SK-N-SH (cell line): ENCODE results near the gene CCDC191. TPM values are rescaled to one million over a fixed set of nuclear protein-coding genes. Genes with fewer than 3 reads are reported as not detected.

ENCODE experiments used
- CTCF ChIA-PET: fragments of 300-600, 350-600 bp; formaldehyde crosslinking; extraction: SDS; loops from one replicate; lab custom pipeline; 2021; lab: Yijun Ruan, JAX
- POLR2A ChIA-PET: fragments of 350-600 bp; sonication (Branson Sonifier 250); formaldehyde crosslinking; extraction: SDS; loops from one replicate; lab custom pipeline; 2020; ENCODE audit warnings: antibody characterized with exemption, inconsistent platforms; lab: Yijun Ruan, JAX
- DNase-seq: peaks from one replicate; pipeline ENCODE4 v3.0.0; 2012
- H2AFZ ChIP-seq: fragments of 200-600 bp; sonication (generic); 2 replicates; pipeline ENCODE4 v1.8.1; 2016; ENCODE audit warnings: antibody characterized with exemption, mild to moderate bottlenecking, low read depth
- H3F3A ChIP-seq: fragments of 200-600 bp; sonication (generic); replicated peaks from 2 replicates; pipeline ENCODE3; 2016; ENCODE audit warnings: antibody characterized with exemption, mild to moderate bottlenecking; ENCODE audit not compliant: insufficient read depth
- H3K27ac ChIP-seq, 2 experiments: fragments of 200-500 bp in 1 of 2; fragments of 200-600 bp in 1 of 2; sonication (Bioruptor generic) in 1 of 2; sonication (generic), shearing (Covaris generic) in 1 of 2; 2 replicates each; pipeline versions ENCODE4 v1.5.1 to v1.6.1; 2014 to 2016; ENCODE audit warnings: low read depth in 2 of 2, inconsistent platforms in 1 of 2, low read length in 1 of 2, mild to moderate bottlenecking in 1 of 2, mixed read lengths in 1 of 2
- H3K27me3 ChIP-seq: fragments of 200-600 bp; sonication (generic), shearing (Covaris generic); 2 replicates; pipeline ENCODE4 v1.6.1; 2016; ENCODE audit warnings: mixed run types; ENCODE audit not compliant: insufficient read depth
- H3K36me3 ChIP-seq, 2 experiments: fragments of 200-500 bp in 1 of 2; fragments of 200-600 bp in 1 of 2; sonication (Bioruptor generic) in 1 of 2; sonication (generic) in 1 of 2; replicated peaks in 1 of 2; 2 replicates each; pipeline versions ENCODE3 to v1.5.1; 2014 to 2016; ENCODE audit warnings: low read length in 1 of 2, mild to moderate bottlenecking in 1 of 2; ENCODE audit not compliant: insufficient read depth in 2 of 2, control insufficient read depth in 1 of 2
- H3K4me1 ChIP-seq, 2 experiments: fragments of 200-500 bp in 1 of 2; fragments of 200-600 bp in 1 of 2; sonication (Bioruptor generic) in 1 of 2; sonication (generic), shearing (Covaris generic) in 1 of 2; 2 replicates each; pipeline versions ENCODE4 v1.5.1 to v1.6.1; 2014 to 2016; ENCODE audit warnings: low read depth in 1 of 2, low read length in 1 of 2, mixed run types in 1 of 2; ENCODE audit not compliant: insufficient read depth in 2 of 2, control insufficient read depth in 1 of 2
- H3K4me2 ChIP-seq: fragments of 200-600 bp; sonication (generic), shearing (Covaris generic); 2 replicates; pipeline ENCODE4 v1.6.1; 2017; ENCODE audit warnings: mixed run types
- H3K4me3 ChIP-seq, 2 experiments: fragments of 200-500 bp in 1 of 2; fragments of 200-600 bp in 1 of 2; sonication (Bioruptor generic) in 1 of 2; sonication (generic), shearing (Covaris generic) in 1 of 2; 2 replicates each; pipeline versions ENCODE4 v1.5.1 to v1.8.1; 2014 to 2016; ENCODE audit warnings: low read depth in 2 of 2, inconsistent platforms in 1 of 2, low read length in 1 of 2, mild to moderate bottlenecking in 1 of 2, mixed read lengths in 1 of 2, moderate library complexity in 1 of 2
- H3K79me2 ChIP-seq: fragments of 200-600 bp; sonication (generic); 2 replicates; pipeline ENCODE4 v1.8.1; 2017; ENCODE audit warnings: mild to moderate bottlenecking; ENCODE audit not compliant: insufficient read depth
- H3K9ac ChIP-seq: fragments of 200-600 bp; sonication (generic); 2 replicates; pipeline ENCODE4 v1.6.1; 2017; ENCODE audit warnings: mixed run types
- H3K9me2 ChIP-seq: fragments of 200-600 bp; sonication (generic); 2 replicates; pipeline ENCODE4 v1.6.1; 2017; ENCODE audit warnings: mixed run types
- H3K9me3 ChIP-seq: fragments of 200-600 bp; sonication (generic); 2 replicates; pipeline ENCODE4 v1.6.1; 2017; ENCODE audit warnings: mixed run types, mild to moderate bottlenecking, moderate library complexity
- H4K20me1 ChIP-seq: fragments of 200-600 bp; sonication (generic); 2 replicates; pipeline ENCODE4 v1.6.1; 2017; ENCODE audit warnings: mild to moderate bottlenecking, mixed run types; ENCODE audit not compliant: insufficient read depth
- FOSL2 ChIP-seq: IDR thresholded peaks from 2 replicates; pipeline ENCODE4 v1.4.0; 2012; ENCODE audit warnings: low read depth, mild to moderate bottlenecking, moderate library complexity, borderline replicate concordance
- FOXJ3 ChIP-seq: sonication (generic); formaldehyde crosslinking; IDR thresholded peaks from 2 replicates; pipeline ENCODE4 v1.5.1; 2020; ENCODE audit warnings: mild to moderate bottlenecking, missing genetic modification reagents
- FOXM1 ChIP-seq: IDR thresholded peaks from 2 replicates; pipeline ENCODE4 v1.4.0; 2012; ENCODE audit warnings: low read depth, mild to moderate bottlenecking
- GABPA ChIP-seq: IDR thresholded peaks from 2 replicates; pipeline ENCODE4 v1.4.0; 2012; ENCODE audit warnings: low read depth, mild to moderate bottlenecking
- GATA2 ChIP-seq: sonication (generic); formaldehyde crosslinking; IDR thresholded peaks from 2 replicates; pipeline ENCODE4 v1.5.0; 2020; ENCODE audit warnings: mild to moderate bottlenecking, missing genetic modification reagents
- IRF3 ChIP-seq: fragments of 150-350 bp; IDR thresholded peaks from 2 replicates; pipeline ENCODE4 v1.6.1; 2016; ENCODE audit warnings: mild to moderate bottlenecking, low read depth, low read length
- JUND ChIP-seq: IDR thresholded peaks from 2 replicates; pipeline ENCODE4 v1.4.0; 2012
- MXI1 ChIP-seq: IDR thresholded peaks from 2 replicates; pipeline ENCODE4 v1.6.1; 2012; ENCODE audit warnings: mild to moderate bottlenecking, low read depth, low read length, improper control_type of control experiment
- NFIC ChIP-seq: IDR thresholded peaks from 2 replicates; pipeline ENCODE4 v1.4.0; 2012; ENCODE audit warnings: borderline replicate concordance
- TEAD4 ChIP-seq: IDR thresholded peaks from 2 replicates; pipeline ENCODE4 v1.4.0; 2012; ENCODE audit warnings: mild to moderate bottlenecking, borderline replicate concordance; ENCODE audit not compliant: insufficient read depth
- WGBS: methylation state at CpG from one replicate; pipeline ENCODE4 v1.1.6; 2017; ENCODE audit warnings: low lambda C conversion rate; 5-methylcytosine and 5-hydroxymethylcytosine counted together
- polyA plus RNA-seq, 3 experiments: library from polyadenylated mRNA; depleted of rRNA; stranded (reverse); fragments of >200 nt; gene quantifications; 2 replicates each; pipeline ENCODE4 v1.2.3, GENCODE V29; 2012
- TF ChIP-seq, protein P1 (sequence below): IDR thresholded peaks from 2 replicates; pipeline ENCODE4 v1.6.1; 2012; ENCODE audit warnings: mild to moderate bottlenecking, low read depth, low read length, moderate library complexity
- TF ChIP-seq, protein P2 (sequence below): IDR thresholded peaks from 2 replicates; pipeline ENCODE4 v1.4.0; 2012; ENCODE audit warnings: low read depth, borderline replicate concordance

CCDC191 gene
- polyA plus RNA-seq, 1 of the 3 experiments (the other 2 are of a cell fraction), result 3.1 TPM

DNA sequence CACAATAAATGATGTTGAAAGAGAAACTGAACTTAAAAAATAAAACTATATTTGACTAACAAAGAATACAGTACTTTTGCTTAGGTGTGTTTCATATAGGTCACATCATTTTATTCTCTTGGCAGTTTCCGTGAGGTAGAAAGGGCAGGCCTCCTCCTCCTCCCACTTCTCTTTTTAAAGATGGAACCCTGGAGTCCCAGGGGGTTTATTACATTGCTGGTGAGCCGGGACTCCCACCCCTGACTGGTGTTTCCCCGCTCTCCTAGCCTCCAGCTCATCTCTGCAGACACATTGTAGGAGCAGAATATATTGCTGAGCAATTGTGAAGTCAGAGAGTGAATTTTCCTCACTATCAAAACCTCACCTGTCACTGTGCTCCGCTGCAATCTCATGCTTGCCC lies 78.5 kb downstream of the CCDC191 start:
- TF ChIP-seq FOXM1, result no peak
- TF ChIP-seq FOSL2, result no peak
- TF ChIP-seq, protein P1, sequence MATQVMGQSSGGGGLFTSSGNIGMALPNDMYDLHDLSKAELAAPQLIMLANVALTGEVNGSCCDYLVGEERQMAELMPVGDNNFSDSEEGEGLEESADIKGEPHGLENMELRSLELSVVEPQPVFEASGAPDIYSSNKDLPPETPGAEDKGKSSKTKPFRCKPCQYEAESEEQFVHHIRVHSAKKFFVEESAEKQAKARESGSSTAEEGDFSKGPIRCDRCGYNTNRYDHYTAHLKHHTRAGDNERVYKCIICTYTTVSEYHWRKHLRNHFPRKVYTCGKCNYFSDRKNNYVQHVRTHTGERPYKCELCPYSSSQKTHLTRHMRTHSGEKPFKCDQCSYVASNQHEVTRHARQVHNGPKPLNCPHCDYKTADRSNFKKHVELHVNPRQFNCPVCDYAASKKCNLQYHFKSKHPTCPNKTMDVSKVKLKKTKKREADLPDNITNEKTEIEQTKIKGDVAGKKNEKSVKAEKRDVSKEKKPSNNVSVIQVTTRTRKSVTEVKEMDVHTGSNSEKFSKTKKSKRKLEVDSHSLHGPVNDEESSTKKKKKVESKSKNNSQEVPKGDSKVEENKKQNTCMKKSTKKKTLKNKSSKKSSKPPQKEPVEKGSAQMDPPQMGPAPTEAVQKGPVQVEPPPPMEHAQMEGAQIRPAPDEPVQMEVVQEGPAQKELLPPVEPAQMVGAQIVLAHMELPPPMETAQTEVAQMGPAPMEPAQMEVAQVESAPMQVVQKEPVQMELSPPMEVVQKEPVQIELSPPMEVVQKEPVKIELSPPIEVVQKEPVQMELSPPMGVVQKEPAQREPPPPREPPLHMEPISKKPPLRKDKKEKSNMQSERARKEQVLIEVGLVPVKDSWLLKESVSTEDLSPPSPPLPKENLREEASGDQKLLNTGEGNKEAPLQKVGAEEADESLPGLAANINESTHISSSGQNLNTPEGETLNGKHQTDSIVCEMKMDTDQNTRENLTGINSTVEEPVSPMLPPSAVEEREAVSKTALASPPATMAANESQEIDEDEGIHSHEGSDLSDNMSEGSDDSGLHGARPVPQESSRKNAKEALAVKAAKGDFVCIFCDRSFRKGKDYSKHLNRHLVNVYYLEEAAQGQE, result no peak
- no peak for TF ChIP-seq MXI1
- TF ChIP-seq NFIC, result no peak
- no peak for TF ChIP-seq GATA2 (CRISPR knock-in tag)
- no peak for TF ChIP-seq GABPA
- no peak for TF ChIP-seq TEAD4
- TF ChIP-seq FOXJ3, result no peak
- TF ChIP-seq, protein P2, sequence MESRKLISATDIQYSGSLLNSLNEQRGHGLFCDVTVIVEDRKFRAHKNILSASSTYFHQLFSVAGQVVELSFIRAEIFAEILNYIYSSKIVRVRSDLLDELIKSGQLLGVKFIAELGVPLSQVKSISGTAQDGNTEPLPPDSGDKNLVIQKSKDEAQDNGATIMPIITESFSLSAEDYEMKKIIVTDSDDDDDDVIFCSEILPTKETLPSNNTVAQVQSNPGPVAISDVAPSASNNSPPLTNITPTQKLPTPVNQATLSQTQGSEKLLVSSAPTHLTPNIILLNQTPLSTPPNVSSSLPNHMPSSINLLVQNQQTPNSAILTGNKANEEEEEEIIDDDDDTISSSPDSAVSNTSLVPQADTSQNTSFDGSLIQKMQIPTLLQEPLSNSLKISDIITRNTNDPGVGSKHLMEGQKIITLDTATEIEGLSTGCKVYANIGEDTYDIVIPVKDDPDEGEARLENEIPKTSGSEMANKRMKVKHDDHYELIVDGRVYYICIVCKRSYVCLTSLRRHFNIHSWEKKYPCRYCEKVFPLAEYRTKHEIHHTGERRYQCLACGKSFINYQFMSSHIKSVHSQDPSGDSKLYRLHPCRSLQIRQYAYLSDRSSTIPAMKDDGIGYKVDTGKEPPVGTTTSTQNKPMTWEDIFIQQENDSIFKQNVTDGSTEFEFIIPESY, result no peak
- TF ChIP-seq JUND, result no peak
- TF ChIP-seq IRF3, result no peak
- H3K79me2 ChIP-seq, result no peaks in the 10 kb centered on the region
- no peaks in the 10 kb centered on the region for H4K20me1 ChIP-seq
- H3K36me3 ChIP-seq, result peaks cover 34 to 38% of the 10 kb centered on the region in 2 experiments
- peaks cover 2% of the 10 kb centered on the region; the same call in 1 of the 2 replicates for H3K9me3 ChIP-seq
- H3K4me2 ChIP-seq, result no peak overlapping the region
- H3K27me3 ChIP-seq, result no peaks in the 10 kb centered on the region
- no peak overlapping the region for H2AFZ ChIP-seq
- WGBS, result 75% methylated on average over 4 of the region's 4 CpGs
- H3K9me2 ChIP-seq, result no peaks in the 10 kb centered on the region
- H3K27ac ChIP-seq, result no peak overlapping the region
- no peak overlapping the region for H3K9ac ChIP-seq
- no peaks in the 10 kb centered on the region for H3F3A ChIP-seq
- no peak for DNase-seq
- H3K4me3 ChIP-seq, result no peak overlapping the region
- ChIA-PET POLR2A (no interaction called here), CTCF (no interaction called here)
- H3K4me1 ChIP-seq, result no peaks in the 10 kb centered on the region
